HCT116 (cell line): ENCODE measurements around the gene SLC35B2. TPM values are rescaled to one million over a fixed set of nuclear protein-coding genes. Genes with fewer than 3 reads are reported as not detected.

Source experiments
- ATAC-seq: fragments of 200-7000 bp; cut with Tn5 transposase; 2 replicates; pipeline ENCODE4 v1.9.1; 2020; ENCODE audit warnings: mild to moderate bottlenecking, moderate library complexity
- BruUV-seq: library from RNA; stranded (reverse); fragments of 400-500 nt; replicated peaks from 2 replicates; lab custom pipeline; 2021; lab: Mats Ljungman, UMichigan
- CTCF ChIA-PET: fragments of 300-600 bp; sonication (Branson Sonifier 250); formaldehyde crosslinking; loops from one replicate; lab custom pipeline; 2021; ENCODE audit warnings: antibody characterized with exemption; lab: Charles Lee
- POLR2A ChIA-PET: fragments of 300-600, 350-600 bp; sonication (Branson Sonifier 250); formaldehyde crosslinking; loops from one replicate; lab custom pipeline; 2021; ENCODE audit warnings: antibody characterized with exemption; lab: Charles Lee
- RAD21 ChIA-PET, 2 experiments: fragments of 300-600 bp; sonication (Branson Sonifier 250); formaldehyde crosslinking; loops; one replicate each; lab custom pipeline; 2023; ENCODE audit warnings: low total read pairs in 2 of 2; ENCODE audit not compliant: uncharacterized antibody in 2 of 2, unreplicated experiment in 2 of 2, low non-redundant PET in 1 of 2; lab: Charles Lee
- DNase-seq: peaks from one replicate; pipeline ENCODE4 v3.0.0-alpha.2; 2010; ENCODE audit warnings: low read depth, low spot score
- H2AFZ ChIP-seq: fragments of 200-600 bp; shearing (Covaris generic), sonication (generic); 2 replicates; pipeline ENCODE4 v1.6.1; 2017; ENCODE audit warnings: low read depth, mixed run types, mixed read lengths, antibody characterized with exemption, low read length; ENCODE audit not compliant: poor library complexity, severe bottlenecking
- H3K27ac ChIP-seq: 2 replicates; pipeline ENCODE4 v1.5.1; 2012; ENCODE audit warnings: low read depth, low read length
- H3K27me3 ChIP-seq: fragments of 200-600 bp; sonication (generic); 2 replicates; pipeline ENCODE4 v1.6.1; 2016; ENCODE audit warnings: mixed run types, low read length, mixed read lengths; ENCODE audit not compliant: insufficient read depth
- H3K36me3 ChIP-seq, 2 experiments: fragments of 200-500 bp in 1 of 2; fragments of 200-600 bp in 1 of 2; sonication (Bioruptor generic) in 1 of 2; sonication (generic) in 1 of 2; 2 replicates each; pipeline versions ENCODE4 v1.5.1 to v1.6.1; 2014 to 2016; ENCODE audit warnings: low read length in 2 of 2, inconsistent platforms in 1 of 2, mixed read lengths in 1 of 2, mixed run types in 1 of 2; ENCODE audit not compliant: insufficient read depth in 2 of 2, control insufficient read depth in 1 of 2
- H3K4me1 ChIP-seq, 2 experiments: fragments of 200-600 bp in 1 of 2; sonication (generic) in 1 of 2; 2 replicates each; pipeline versions ENCODE4 v1.5.1 to v1.6.1; 2012 to 2017; ENCODE audit warnings: low read length in 2 of 2, inconsistent platforms in 1 of 2, mild to moderate bottlenecking in 1 of 2, mixed read lengths in 1 of 2, mixed run types in 1 of 2, moderate library complexity in 1 of 2; ENCODE audit not compliant: insufficient read depth in 2 of 2, control insufficient read depth in 1 of 2
- H3K4me2 ChIP-seq: fragments of 200-600 bp; sonication (generic); 2 replicates; pipeline ENCODE4 v1.6.1; 2017; ENCODE audit warnings: mixed run types, low read length, mixed read lengths
- H3K4me3 ChIP-seq, 2 experiments: fragments of 200-600 bp in 1 of 2; sonication (generic) in 1 of 2; replicated peaks in 1 of 2; 2 replicates each; pipeline ENCODE4 v1.5.1; 2011 to 2016; ENCODE audit warnings: low read length in 2 of 2, control low read depth in 1 of 2, low read depth in 1 of 2, mild to moderate bottlenecking in 1 of 2, mixed read lengths in 1 of 2, mixed run types in 1 of 2
- H3K79me2 ChIP-seq: fragments of 200-600 bp; sonication (generic); 2 replicates; pipeline ENCODE4 v1.6.1; 2017; ENCODE audit warnings: mild to moderate bottlenecking, mixed run types, low read length, moderate library complexity, mixed read lengths; ENCODE audit not compliant: insufficient read depth
- H3K9ac ChIP-seq: fragments of 200-600 bp; sonication (generic); 2 replicates; pipeline ENCODE4 v1.6.1; 2016; ENCODE audit warnings: low read length, mixed read lengths
- H3K9me2 ChIP-seq: fragments of 200-600 bp; sonication (generic), shearing (Covaris generic); 2 replicates; pipeline ENCODE4 v1.6.1; 2017; ENCODE audit warnings: mixed run types, mild to moderate bottlenecking, moderate library complexity; ENCODE audit not compliant: insufficient read depth
- H3K9me3 ChIP-seq, 2 experiments: fragments of 200-500 bp in 1 of 2; fragments of 200-600 bp in 1 of 2; sonication (Bioruptor generic) in 1 of 2; sonication (generic) in 1 of 2; 2 replicates each; pipeline ENCODE4 v1.6.1; 2014 to 2017; ENCODE audit warnings: low read length in 2 of 2, mixed read lengths in 2 of 2, inconsistent platforms in 1 of 2, low read depth in 1 of 2, mild to moderate bottlenecking in 1 of 2, mixed run types in 1 of 2, moderate library complexity in 1 of 2; ENCODE audit not compliant: control insufficient read depth in 1 of 2, insufficient read depth in 1 of 2
- H4K20me1 ChIP-seq: fragments of 200-600 bp; sonication (generic), shearing (Covaris generic); 2 replicates; pipeline ENCODE4 v1.6.1; 2017; ENCODE audit warnings: mixed run types, mild to moderate bottlenecking, moderate library complexity; ENCODE audit not compliant: insufficient read depth
- ATF3 ChIP-seq: IDR thresholded peaks from 2 replicates; pipeline ENCODE4 v1.6.1; 2012
- CBX3 ChIP-seq: IDR thresholded peaks from 2 replicates; pipeline ENCODE4 v1.6.1; 2012; ENCODE audit warnings: low read depth
- EZH2 ChIP-seq: fragments of 200-600 bp; sonication (generic); IDR thresholded peaks from 2 replicates; pipeline ENCODE4 v1.6.1; 2017; ENCODE audit warnings: antibody characterized with exemption, mixed run types
- REST ChIP-seq: IDR thresholded peaks from 2 replicates; pipeline ENCODE4 v1.6.1; 2012; ENCODE audit warnings: low read depth
- YY1 ChIP-seq: IDR thresholded peaks from 2 replicates; pipeline ENCODE4 v1.6.1; 2011; ENCODE audit warnings: low read length, low read depth, moderate library complexity, mild to moderate bottlenecking; ENCODE audit not compliant: insufficient replicate concordance; ENCODE audit errors: extremely low read depth
- ZNF274 ChIP-seq: fragments of 200-500 bp; sonication (Bioruptor generic); IDR thresholded peaks from 2 replicates; pipeline ENCODE4 v1.6.1; 2014; ENCODE audit warnings: mild to moderate bottlenecking, low read depth, low read length, inconsistent platforms
- intact Hi-C: fragments of 100-400 bp; cut with micrococcal nuclease; formaldehyde crosslinking; loops from 2 replicates; pipeline ENCODE4 v1.10.0; 2022
- total RNA-seq: library from RNA; stranded (reverse); gene quantifications from one replicate; pipeline ENCODE4 v1.2.1, GENCODE V29; 2021; ENCODE audit not compliant: unreplicated experiment

Gene SLC35B2
- total RNA-seq, 1 experiment from 2014 or later: 50.5 TPM

- Histone ChIP-seq H3K4me1 (peaks cover 4 to 9% of the 10 kb centered on the region in 2 experiments; a peak in 3 of 4 replicates), H2AFZ (no peak overlapping the region), H3K79me2 (no peaks in the 10 kb centered on the region), H3K27ac (no peak overlapping the region), H3K27me3 (peaks cover 22% of the 10 kb centered on the region), H3K9me2 (no peaks in the 10 kb centered on the region), H3K4me3 (no peak overlapping the region), H4K20me1 (no peaks in the 10 kb centered on the region), H3K4me2 (no peak overlapping the region), H3K36me3 (no peaks in the 10 kb centered on the region), H3K9ac (no peak overlapping the region), H3K9me3 (no peaks in the 10 kb centered on the region)
- ATAC-seq: no peak
- no peak for TF ChIP-seq REST
- no peak for TF ChIP-seq CBX3
- no peak for TF ChIP-seq EZH2
- no peak for TF ChIP-seq ATF3
- no peak for TF ChIP-seq YY1
- no peak for TF ChIP-seq ZNF274
- ChIA-PET RAD21 (no interaction called here), POLR2A (interaction anchor here (1.0 kb wide), 1 partner anchor 17 kb away, joined by 3 read pairs; no protein-coding TSS in a partner anchor), CTCF (no interaction called here)
- no peak for DNase-seq
- no TSS peak for BruUV-seq
- intact Hi-C loops: no loop called here
These were observed 34.5 kb upstream of the SLC35B2 start for GRCh38 chr6:44291841-44292240.
